Thyroid gland (tissue), 4 donors: Measurements from ENCODE around the gene DPYD.

ENCODE experiments used
- CTCF ChIP-seq, 6 experiments: fragments of 200-600 bp in 3 of 6; fragments of 450-650 bp in 3 of 6; sonication (generic) in 3 of 6; IDR thresholded peaks; one replicate each; pipeline ENCODE4 v1.5.1; 2016 to 2019; ENCODE audit warnings: antibody characterized with exemption in 6 of 6, mild to moderate bottlenecking in 2 of 6, inconsistent platforms in 1 of 6, moderate library complexity in 1 of 6
- POLR2A ChIP-seq, 2 donors: fragments of 450-650 bp; IDR thresholded peaks; one replicate each; pipeline ENCODE4 v1.6.1; 2017; ENCODE audit warnings: antibody characterized with exemption in 2 of 2, mild to moderate bottlenecking in 2 of 2, moderate library complexity in 1 of 2

- TF ChIP-seq CTCF (IDR thresholded peaks at IDR 0.05) = no peak
- TF ChIP-seq POLR2A (IDR thresholded peaks at IDR 0.05) = no peak
Observed at GRCh38 chr1:97061604-97062003, 859.2 kb downstream of the DPYD start.
